ENCODE data around the gene PTMA. TPM values are rescaled to one million over a fixed set of nuclear protein-coding genes. Genes with fewer than 3 reads are reported as not detected.

Gene PTMA
- total RNA-seq, 2 experiments from 2014 or later: 2,780 to 3,053 TPM

GRCh38 chr2:231725476-231725875 is 17.2 kb downstream of the PTMA start:
- DNase-seq (ENCODE audit: low spot score): no peak
- H4K20me1 ChIP-seq (ENCODE audit: insufficient read depth, low read length): no peaks in the 10 kb centered on the region
- TF ChIP-seq EZH2phosphoT487 (IDR thresholded peaks at IDR 0.05; ENCODE audit: borderline replicate concordance, low read depth, low read length): no peak
- TF ChIP-seq CTCF (conservative IDR thresholded peaks at IDR 0.05; ENCODE audit: low read length): no peak
- no peak overlapping the region for H3K27ac ChIP-seq (ENCODE audit: low read depth, low read length, poor library complexity, severe bottlenecking)
- H2AFZ ChIP-seq (ENCODE audit: low read length): no peak overlapping the region
- H3K4me2 ChIP-seq (ENCODE audit: low read length): no peak overlapping the region
- no peaks in the 10 kb centered on the region for H3K36me3 ChIP-seq (ENCODE audit: insufficient read depth, low read length)
- H3K4me3 ChIP-seq (ENCODE audit: low read depth, low read length, poor library complexity, severe bottlenecking): no peak overlapping the region
- no TSS peak for BruUV-seq (replicated peaks)
- H3K9me3 ChIP-seq (ENCODE audit: low read length): no peaks in the 10 kb centered on the region
- H3K79me2 ChIP-seq (ENCODE audit: insufficient read depth, low read depth, low read length): no peaks in the 10 kb centered on the region
- POLR2A ChIA-PET: interaction anchor here (0.9 to 2.3 kb wide), 2 partner anchors 36 to 44 kb away, joined by 3 to 6 read pairs; no protein-coding TSS in a partner anchor
- CTCF ChIA-PET (ENCODE audit: unreplicated experiment): interaction anchor here (1.1 kb wide), 1 partner anchor 38 kb away, joined by 4 read pairs; no protein-coding TSS in a partner anchor
- intact Hi-C loops (cut with micrococcal nuclease; ENCODE audit: unreplicated experiment): no loop called here
- H3K9me2 ChIP-seq (ENCODE audit: insufficient read depth, low read length): no peaks in the 10 kb centered on the region
- H3K4me1 ChIP-seq (ENCODE audit: insufficient read depth, low read length, poor library complexity, severe bottlenecking): peaks cover 14% of the 10 kb centered on the region

GRCh38 chr2:231726276-231726675 is 18.0 kb downstream of the PTMA start:
- intact Hi-C loops (cut with micrococcal nuclease; ENCODE audit: unreplicated experiment): no loop called here
- Histone ChIP-seq H3K4me2 (ENCODE audit: low read length) (no peak overlapping the region), H3K4me3 (ENCODE audit: low read depth, low read length, poor library complexity, severe bottlenecking) (no peak overlapping the region), H3K27ac (ENCODE audit: low read depth, low read length, poor library complexity, severe bottlenecking) (no peak overlapping the region), H3K79me2 (ENCODE audit: insufficient read depth, low read depth, low read length) (no peaks in the 10 kb centered on the region), H3K9me2 (ENCODE audit: insufficient read depth, low read length) (no peaks in the 10 kb centered on the region), H2AFZ (ENCODE audit: low read length) (no peak overlapping the region), H3K36me3 (ENCODE audit: insufficient read depth, low read length) (no peaks in the 10 kb centered on the region), H3K4me1 (ENCODE audit: insufficient read depth, low read length, poor library complexity, severe bottlenecking) (peaks cover 6% of the 10 kb centered on the region), H4K20me1 (ENCODE audit: insufficient read depth, low read length) (no peaks in the 10 kb centered on the region), H3K9me3 (ENCODE audit: low read length) (no peaks in the 10 kb centered on the region)
- TF ChIP-seq EZH2phosphoT487 (IDR thresholded peaks at IDR 0.05; ENCODE audit: borderline replicate concordance, low read depth, low read length) (no peak), CTCF (conservative IDR thresholded peaks at IDR 0.05; ENCODE audit: low read length) (no peak)
- ChIA-PET POLR2A (interaction anchor here (0.5 to 2.3 kb wide), 2 partner anchors 35 to 37 kb away, joined by 4 to 6 read pairs; no protein-coding TSS in a partner anchor), CTCF (ENCODE audit: unreplicated experiment) (no interaction called here)
- no peak for DNase-seq (ENCODE audit: low spot score)
- no TSS peak for BruUV-seq (replicated peaks)

DNA sequence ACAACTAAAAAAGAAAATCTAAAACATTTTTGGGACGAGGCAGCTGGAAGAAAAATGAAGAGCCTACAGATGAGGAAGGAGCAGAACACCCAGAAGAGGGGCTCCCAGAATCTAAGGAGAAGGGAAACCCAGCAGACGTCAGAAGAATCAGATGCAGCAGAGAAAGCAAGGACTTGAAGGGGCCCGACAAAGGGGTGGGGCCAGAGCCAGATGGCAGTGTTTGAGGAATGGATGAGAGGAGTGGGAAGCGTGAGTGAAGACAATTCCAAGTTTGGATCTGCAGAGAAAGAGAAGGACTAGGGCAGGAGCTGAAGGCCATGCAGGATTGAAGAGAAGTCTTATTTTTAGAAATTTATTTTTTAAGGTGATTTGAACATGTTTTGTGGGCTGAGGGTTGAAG is 19.3 kb downstream of the PTMA start:
- intact Hi-C loops (cut with micrococcal nuclease; ENCODE audit: unreplicated experiment): no loop called here
- Histone ChIP-seq H3K9me3 (ENCODE audit: low read length) (no peaks in the 10 kb centered on the region), H3K79me2 (ENCODE audit: insufficient read depth, low read depth, low read length) (no peaks in the 10 kb centered on the region), H3K9me2 (ENCODE audit: insufficient read depth, low read length) (no peaks in the 10 kb centered on the region), H3K27ac (ENCODE audit: low read depth, low read length, poor library complexity, severe bottlenecking) (no peak overlapping the region), H3K36me3 (ENCODE audit: insufficient read depth, low read length) (no peaks in the 10 kb centered on the region), H3K4me3 (ENCODE audit: low read depth, low read length, poor library complexity, severe bottlenecking) (no peak overlapping the region), H3K4me1 (ENCODE audit: insufficient read depth, low read length, poor library complexity, severe bottlenecking) (peaks cover 5% of the 10 kb centered on the region), H4K20me1 (ENCODE audit: insufficient read depth, low read length) (no peaks in the 10 kb centered on the region), H2AFZ (ENCODE audit: low read length) (no peak overlapping the region), H3K4me2 (ENCODE audit: low read length) (no peak overlapping the region)
- DNase-seq (ENCODE audit: low spot score): no peak
- ChIA-PET POLR2A (no interaction called here), CTCF (ENCODE audit: unreplicated experiment) (no interaction called here)
- no peak for TF ChIP-seq CTCF (conservative IDR thresholded peaks at IDR 0.05; ENCODE audit: low read length)
- TF ChIP-seq EZH2phosphoT487 (IDR thresholded peaks at IDR 0.05; ENCODE audit: borderline replicate concordance, low read depth, low read length): no peak
- BruUV-seq (replicated peaks): no TSS peak
